C4-2B (cell line): ENCODE measurements around the gene SFXN3.

ENCODE experiments used
- CTCF ChIP-seq: fragments of 450-650 bp; conservative IDR thresholded peaks from 2 replicates; pipeline ENCODE4 v1.5.1; 2017; ENCODE audit warnings: mild to moderate bottlenecking
- ZFX ChIP-seq: fragments of 450-650 bp; IDR thresholded peaks from 2 replicates; pipeline ENCODE4 v1.6.1; 2017

- TF ChIP-seq CTCF (no peak), ZFX (no peak)
These were observed 25.5 kb downstream of the SFXN3 start for GRCh38 chr10:101056365-101057151.
